Stimulated activated effector memory CD8-positive, alpha-beta T cell treated with anti-CD3 and anti-CD28 coated beads, Interleukin-12 subunit alpha, Interleukin-12 subunit beta, amount 100 ng/mL, for 72 hours (primary cell): ENCODE measurements around the gene KTI12.
"Not testable (repeated sequence)": the region's sequence is repeated elsewhere in the genome, so short reads cannot be mapped to it uniquely, and the experiment has no call there.

Experiments
- ATAC-seq: fragments of 150-1000 bp; cut with Tn5 transposase; 2 replicates; pipeline ENCODE4 v1.10.0; 2021
- DNase-seq, 2 donors: peaks; one replicate each; pipeline ENCODE4 v3.0.0; 2021 to 2022; ENCODE audit warnings: low spot score in 2 of 2
- H3K27ac Mint-ChIP-seq: one replicate; pipeline ENCODE4 v1.8.0; 2022; ENCODE audit warnings: mild to moderate bottlenecking, mixed read lengths
- H3K36me3 Mint-ChIP-seq: one replicate; pipeline ENCODE4 v1.8.0; 2022; ENCODE audit warnings: mild to moderate bottlenecking, mixed read lengths
- H3K4me1 Mint-ChIP-seq: one replicate; pipeline ENCODE4 v1.8.0; 2022; ENCODE audit warnings: mixed read lengths
- H3K4me3 Mint-ChIP-seq: one replicate; pipeline ENCODE4 v1.8.0; 2022; ENCODE audit warnings: mild to moderate bottlenecking, mixed read lengths
- H3K9me3 Mint-ChIP-seq: one replicate; pipeline ENCODE4 v1.8.0; 2022; ENCODE audit warnings: mixed read lengths

The KTI12 gene

DNA sequence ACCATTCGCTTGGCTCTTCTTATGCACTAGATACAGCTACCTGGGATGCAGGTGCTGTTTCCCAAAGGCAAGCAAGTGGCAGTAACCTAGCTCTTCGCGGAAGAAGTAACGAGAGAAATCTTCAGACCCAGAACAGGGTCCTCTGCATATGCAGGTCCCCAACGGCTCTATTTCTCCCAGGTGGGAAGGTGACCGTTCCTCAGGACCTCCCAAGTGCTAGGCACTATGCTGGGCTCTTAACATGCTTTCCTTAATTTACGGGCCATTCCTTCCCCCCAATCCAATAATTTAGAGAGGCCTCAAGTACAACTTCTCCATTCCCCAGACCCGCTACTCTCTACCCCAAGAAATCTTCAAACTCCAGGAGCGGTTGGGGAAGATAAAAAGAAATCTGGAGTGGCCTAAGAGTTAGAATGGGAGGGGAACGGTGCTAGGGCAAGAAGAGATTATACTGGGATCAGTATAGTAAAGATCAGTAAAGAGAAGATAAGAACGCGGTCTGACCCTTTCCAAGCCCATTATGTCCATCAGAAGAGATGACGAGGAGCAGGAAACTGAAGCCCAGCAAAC is 21.0 kb upstream of the KTI12 start:
- peak in 1 of 2 donors; percentile 51 for DNase-seq
- Mint-ChIP-seq H3K9me3 (no peaks in the 10 kb centered on the region), H3K4me3 (peak overlapping the region; percentile 91), H3K27ac (peak overlapping the region; percentile 97), H3K36me3 (peaks cover 52% of the 10 kb centered on the region), H3K4me1 (peaks cover 43% of the 10 kb centered on the region)
- no peak for ATAC-seq

DNA sequence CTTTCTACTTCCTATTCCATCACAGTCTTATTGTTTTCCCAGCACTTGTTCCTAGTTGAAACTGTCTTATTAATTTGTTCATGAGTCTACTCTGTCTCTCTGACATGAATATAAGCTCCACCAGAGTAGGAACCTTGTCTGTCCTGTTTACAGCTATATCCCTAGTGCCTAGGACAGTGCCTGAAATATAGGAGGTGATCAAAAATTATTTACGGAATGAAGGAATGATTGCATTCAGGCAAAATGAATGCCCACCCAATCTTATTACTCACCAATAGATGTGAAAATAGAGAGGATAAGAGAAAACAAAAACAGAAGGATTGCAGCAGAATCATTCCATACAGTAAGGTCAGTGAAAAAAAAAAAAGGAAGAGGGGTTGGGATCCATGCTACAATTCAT is 20.3 kb upstream of the KTI12 start:
- no peak for ATAC-seq
- peaks cover 39% of the 10 kb centered on the region for H3K4me1 Mint-ChIP-seq
- no peaks in the 10 kb centered on the region for H3K9me3 Mint-ChIP-seq

DNA sequence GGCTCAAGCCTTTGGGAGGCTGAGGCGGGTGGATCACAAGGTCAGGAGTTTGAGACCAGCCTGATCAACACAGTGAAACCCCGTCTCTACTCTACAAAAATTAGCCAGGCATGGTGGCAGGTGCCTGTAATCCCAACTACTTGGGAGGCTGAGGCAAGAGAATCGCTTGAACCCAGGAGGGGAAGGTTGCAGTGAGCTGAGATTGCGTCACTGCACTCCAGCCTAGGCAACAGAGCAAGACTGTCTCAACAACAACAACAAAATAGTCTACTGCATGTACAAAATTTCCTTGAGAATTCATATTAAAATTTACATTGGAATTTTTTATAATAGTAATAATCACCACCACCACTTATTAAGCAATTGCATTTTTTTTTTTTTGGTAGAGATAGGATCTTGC is 15.7 kb upstream of the KTI12 start:
- Mint-ChIP-seq H3K36me3 (peaks cover 19% of the 10 kb centered on the region), H3K4me1 (peaks cover 27% of the 10 kb centered on the region)
- not testable (repeated sequence) for H3K4me3 Mint-ChIP-seq, H3K27ac Mint-ChIP-seq, ATAC-seq, H3K9me3 Mint-ChIP-seq, DNase-seq

More for the DNA sequence above, 20.3 kb upstream of the KTI12 start:
- Mint-ChIP-seq H3K36me3 (peaks cover 45% of the 10 kb centered on the region), H3K4me3 (peak overlapping the region; percentile 91), H3K27ac (peak overlapping the region; percentile 97)
- no peak for DNase-seq

DNA sequence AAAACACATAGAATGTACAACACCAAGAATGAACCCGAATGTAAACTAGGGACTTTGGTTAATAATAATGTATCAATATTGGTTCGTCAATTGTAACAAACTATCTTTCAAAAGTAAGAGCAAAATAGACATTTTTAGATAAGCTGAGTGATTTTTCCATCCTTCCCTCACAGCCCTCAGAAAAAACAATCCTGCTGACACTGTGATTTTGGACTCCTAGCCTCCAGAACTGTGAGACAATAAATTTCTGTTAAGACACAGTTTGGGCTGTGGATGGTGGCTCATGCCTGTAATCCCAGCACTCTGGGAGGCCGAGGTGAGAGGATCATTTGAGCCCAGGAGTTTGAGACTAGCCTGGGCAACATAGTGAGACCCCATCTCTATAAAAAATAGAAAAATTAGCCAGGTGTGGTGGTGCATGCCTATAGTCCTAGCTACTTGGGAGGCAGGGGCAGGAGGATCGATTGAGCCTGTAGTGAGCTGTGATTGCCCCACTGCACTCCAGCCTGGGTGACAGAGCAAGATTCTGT is 12.1 kb upstream of the KTI12 start:
- ATAC-seq, H3K9me3 Mint-ChIP-seq, H3K27ac Mint-ChIP-seq, DNase-seq, H3K4me3 Mint-ChIP-seq: not testable (repeated sequence)
- peaks cover 16% of the 10 kb centered on the region for H3K4me1 Mint-ChIP-seq
- H3K36me3 Mint-ChIP-seq = peaks cover 24% of the 10 kb centered on the region

DNA sequence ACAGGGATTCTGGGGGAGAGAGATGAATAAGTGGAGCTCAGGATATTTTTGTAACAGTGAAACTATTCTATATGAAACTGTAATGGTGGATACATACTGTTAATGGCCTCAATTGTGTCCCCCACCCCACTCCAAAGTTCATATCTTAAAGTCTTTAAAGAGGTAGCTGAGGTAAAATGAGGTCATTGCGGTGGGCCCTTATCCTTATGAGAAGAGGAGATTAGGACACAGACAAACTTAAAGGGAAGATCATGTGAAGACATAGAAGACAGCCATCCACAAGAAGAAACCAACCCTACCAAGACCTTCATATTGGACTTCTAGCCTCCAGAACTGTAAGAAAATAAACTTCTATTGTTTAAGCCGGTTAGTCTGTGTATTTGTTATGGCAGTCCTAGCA is 11.6 kb upstream of the KTI12 start:
- peaks cover 28% of the 10 kb centered on the region for H3K36me3 Mint-ChIP-seq
- peaks cover 16% of the 10 kb centered on the region for H3K4me1 Mint-ChIP-seq
- no peak for ATAC-seq
- H3K9me3 Mint-ChIP-seq = no peaks in the 10 kb centered on the region
- H3K4me3 Mint-ChIP-seq = no peak overlapping the region
- H3K27ac Mint-ChIP-seq = no peak overlapping the region
- no peak for DNase-seq

DNA sequence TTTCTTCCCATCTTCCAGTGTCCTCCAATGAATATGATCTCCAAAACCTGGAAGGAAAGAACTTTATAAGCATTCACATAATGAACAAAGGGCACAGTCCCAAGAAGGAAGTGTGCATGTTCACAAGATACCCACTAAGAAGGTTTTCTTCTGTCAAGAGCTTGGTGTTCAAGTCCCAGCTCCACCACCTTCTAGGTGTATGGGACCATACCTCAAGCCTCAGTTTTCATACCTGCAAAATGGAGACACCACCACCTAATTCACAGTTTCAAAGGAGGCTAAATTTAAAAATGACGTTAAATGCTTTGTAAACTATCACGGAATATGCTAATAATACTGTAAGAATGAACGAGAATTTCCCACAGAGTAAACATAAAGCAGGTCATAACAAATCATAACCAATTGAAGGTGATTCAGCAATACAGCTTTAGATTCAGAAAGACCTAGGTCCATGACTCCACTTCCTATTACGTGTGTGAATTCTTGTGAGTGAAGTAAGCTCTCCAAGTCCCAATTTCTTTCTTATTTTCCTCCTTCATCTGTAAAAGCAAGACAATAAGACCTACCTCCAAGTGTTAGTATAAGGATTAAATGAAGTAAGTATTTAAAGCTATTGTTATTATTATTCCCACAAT is 8.1 kb upstream of the KTI12 start:
- Mint-ChIP-seq H3K9me3 (no peaks in the 10 kb centered on the region), H3K4me3 (no peak overlapping the region), H3K4me1 (peaks cover 11% of the 10 kb centered on the region), H3K27ac (no peak overlapping the region), H3K36me3 (peaks cover 62% of the 10 kb centered on the region)
- no peak for ATAC-seq
- DNase-seq = no peak

DNA sequence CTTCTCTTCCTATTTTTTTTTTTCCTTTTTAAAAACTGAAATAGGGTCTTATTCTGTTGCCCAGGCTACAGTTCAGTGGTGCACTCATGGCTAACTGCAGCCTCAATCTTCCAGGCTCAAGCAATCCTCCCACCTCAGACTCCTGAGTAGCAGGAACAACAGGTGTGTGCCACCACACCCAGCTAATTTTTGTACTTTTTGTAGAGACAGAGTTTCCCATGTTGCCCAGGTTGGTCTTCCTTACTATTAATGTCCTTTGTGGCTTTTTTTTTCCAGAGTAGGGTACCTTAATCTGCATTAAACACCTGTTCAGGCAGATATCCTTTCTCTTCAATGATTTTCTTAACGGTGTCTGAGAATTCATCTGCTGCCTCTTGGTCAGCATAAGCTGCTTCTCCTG is 4.3 kb upstream of the KTI12 start:
- peaks cover 70% of the 10 kb centered on the region for H3K36me3 Mint-ChIP-seq
- H3K9me3 Mint-ChIP-seq = no peaks in the 10 kb centered on the region
- no peak overlapping the region for H3K27ac Mint-ChIP-seq
- H3K4me1 Mint-ChIP-seq = no peaks in the 10 kb centered on the region
- ATAC-seq (no peak), DNase-seq (no peak)
- no peak overlapping the region for H3K4me3 Mint-ChIP-seq

DNA sequence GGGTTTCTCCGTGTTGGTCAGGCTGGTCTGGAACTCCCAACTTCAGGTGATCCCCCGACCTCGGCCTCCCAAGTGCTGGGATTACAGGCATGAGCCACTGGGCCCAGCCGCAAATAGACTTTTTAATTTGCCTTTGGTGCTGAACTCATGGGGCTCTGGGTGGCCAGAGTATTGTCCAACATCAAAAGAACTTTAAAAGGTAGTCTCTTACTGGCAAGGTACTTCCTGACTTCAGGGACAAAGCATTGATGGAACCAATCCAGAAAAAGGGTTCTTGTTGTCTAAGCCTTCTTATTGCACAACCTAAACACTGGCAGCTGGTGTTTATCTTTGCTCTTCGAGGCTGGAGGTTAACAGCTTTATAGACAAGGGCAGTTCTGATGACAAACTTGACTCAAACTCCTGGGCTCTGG is 3.8 kb upstream of the KTI12 start:
- no peaks in the 10 kb centered on the region for H3K9me3 Mint-ChIP-seq

DNA sequence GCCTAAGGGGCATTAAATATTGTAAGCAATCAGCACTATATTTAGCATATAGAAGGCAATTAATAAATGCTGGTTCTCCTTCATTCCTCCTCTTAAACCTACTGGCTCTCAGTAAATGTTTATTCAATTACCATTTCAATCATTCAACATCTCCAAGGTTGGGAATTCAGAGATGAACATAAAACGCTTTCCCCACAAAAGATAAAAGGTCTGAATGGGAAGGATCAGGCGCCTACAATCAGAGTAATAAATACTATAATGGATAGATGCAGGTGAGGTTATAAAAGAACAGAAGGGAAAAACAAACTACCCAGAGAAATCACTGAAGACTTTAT is 407 bp upstream of the KTI12 start:
- ATAC-seq = no peak
- Mint-ChIP-seq H3K27ac (peak overlapping the region; percentile 96), H3K4me1 (peaks cover 30% of the 10 kb centered on the region), H3K4me3 (peak overlapping the region; percentile 87), H3K9me3 (no peaks in the 10 kb centered on the region), H3K36me3 (peaks cover 54% of the 10 kb centered on the region)
- no peak for DNase-seq

More for the DNA sequence above, 3.8 kb upstream of the KTI12 start:
- DNase-seq (no peak), ATAC-seq (no peak)
- Mint-ChIP-seq H3K4me3 (no peak overlapping the region), H3K36me3 (peaks cover 73% of the 10 kb centered on the region), H3K27ac (no peak overlapping the region), H3K4me1 (peaks cover 2% of the 10 kb centered on the region)

DNA sequence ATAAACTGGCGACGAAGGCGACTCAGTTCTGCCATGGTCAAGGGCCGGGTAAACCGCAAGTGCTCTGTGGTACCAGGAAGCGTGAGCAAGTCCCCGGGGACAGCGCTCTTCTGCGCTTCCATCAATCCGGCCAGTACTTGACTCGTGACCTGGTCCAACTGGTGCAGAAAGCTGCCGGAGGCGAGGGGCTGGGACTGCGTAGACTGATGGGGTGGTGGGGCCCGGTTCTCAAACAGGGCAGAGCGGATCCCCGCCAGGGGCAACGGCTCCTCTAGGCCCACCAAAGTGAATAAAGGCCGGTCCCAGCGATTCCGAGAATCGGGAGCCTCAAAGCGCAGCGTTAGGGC is 852 bp downstream of the KTI12 start:
- Mint-ChIP-seq H3K9me3 (no peaks in the 10 kb centered on the region), H3K4me3 (peak overlapping the region; percentile 87), H3K4me1 (peaks cover 30% of the 10 kb centered on the region), H3K36me3 (peaks cover 49% of the 10 kb centered on the region), H3K27ac (peak overlapping the region; percentile 96)
- DNase-seq = peak; percentile 2 to 60
- peak; percentile 38 for ATAC-seq

DNA sequence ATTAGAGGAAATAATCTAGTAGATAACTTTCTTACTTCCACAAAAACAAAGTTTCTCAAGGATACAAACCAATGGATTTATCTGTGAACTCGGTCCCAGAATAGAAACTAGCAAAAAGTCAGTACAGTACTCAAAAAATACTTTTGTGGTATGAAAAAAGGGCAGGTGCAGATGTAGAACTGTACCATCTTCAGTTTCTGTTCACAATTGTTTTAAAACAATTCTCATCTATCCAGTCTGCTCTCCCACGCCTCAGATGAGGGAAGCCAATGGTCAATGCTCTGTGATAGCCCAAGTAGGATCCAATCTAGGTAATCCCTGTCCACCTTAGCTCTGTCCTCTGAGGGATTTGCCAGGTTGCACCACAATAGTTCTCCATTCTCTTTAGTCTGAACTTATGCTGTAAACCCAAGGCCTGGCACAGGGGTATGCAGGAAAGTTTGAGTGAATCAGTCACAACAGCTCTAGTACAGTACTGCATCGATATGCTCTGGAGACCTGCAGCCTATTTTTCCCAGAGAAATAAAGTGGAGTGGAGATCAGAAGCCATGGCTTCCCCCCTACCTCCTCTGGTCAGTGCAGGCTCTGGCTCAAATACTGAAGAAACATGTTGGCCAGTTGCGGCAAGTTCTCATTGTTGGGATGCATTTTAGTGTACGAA is 1.4 kb downstream of the KTI12 start:
- Mint-ChIP-seq H3K36me3 (peaks cover 47% of the 10 kb centered on the region), H3K27ac (peak overlapping the region; percentile 96), H3K4me3 (peak overlapping the region; percentile 87), H3K4me1 (peaks cover 30% of the 10 kb centered on the region), H3K9me3 (no peaks in the 10 kb centered on the region)
- DNase-seq = no peak
- ATAC-seq = no peak

DNA sequence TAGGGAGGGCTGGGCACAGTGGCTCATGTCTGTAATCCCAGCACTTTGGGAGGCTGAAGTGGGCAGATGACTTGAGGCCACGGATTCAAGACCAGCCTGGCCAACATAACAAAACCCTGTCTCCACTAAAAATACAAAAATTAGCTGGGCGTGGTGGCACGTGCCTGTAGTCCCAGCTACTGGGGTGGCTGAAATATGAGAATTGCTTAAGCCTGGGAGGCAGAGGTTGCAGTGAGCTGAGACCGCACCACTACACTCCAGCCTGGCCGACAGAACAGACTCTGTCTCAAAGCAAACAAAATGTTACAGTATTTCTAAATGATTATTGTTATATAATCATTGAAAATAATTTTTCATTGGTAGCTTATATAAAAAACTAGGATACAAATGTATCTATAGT is 4.8 kb downstream of the KTI12 start:
- H3K4me3 Mint-ChIP-seq, DNase-seq, ATAC-seq, H3K27ac Mint-ChIP-seq, H3K9me3 Mint-ChIP-seq: not testable (repeated sequence)
- peaks cover 66% of the 10 kb centered on the region for H3K36me3 Mint-ChIP-seq
- peaks cover 30% of the 10 kb centered on the region for H3K4me1 Mint-ChIP-seq

DNA sequence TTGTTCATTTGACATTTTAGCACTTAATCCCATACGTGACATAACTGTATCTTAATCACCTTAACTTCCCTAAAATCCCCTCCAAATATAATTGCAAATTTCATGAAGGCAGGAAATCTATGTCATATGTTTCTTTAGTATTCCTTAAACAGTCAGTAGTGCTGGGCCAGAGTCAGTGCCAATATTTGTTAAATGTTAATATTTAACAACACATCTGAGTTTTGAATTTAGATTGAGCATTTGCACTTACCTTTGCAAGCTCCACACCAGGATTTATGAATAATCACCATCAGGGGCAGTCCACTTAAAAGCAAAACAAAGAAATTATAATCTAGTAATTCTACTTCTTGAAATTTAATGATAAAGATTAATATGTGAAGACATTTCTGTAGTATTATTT is 5.3 kb downstream of the KTI12 start:
- H3K9me3 Mint-ChIP-seq = no peaks in the 10 kb centered on the region
- no peak for DNase-seq
- peaks cover 68% of the 10 kb centered on the region for H3K36me3 Mint-ChIP-seq
- H3K4me1 Mint-ChIP-seq = peaks cover 30% of the 10 kb centered on the region
- H3K27ac Mint-ChIP-seq = no peak overlapping the region
- no peak for ATAC-seq
- no peak overlapping the region for H3K4me3 Mint-ChIP-seq

DNA sequence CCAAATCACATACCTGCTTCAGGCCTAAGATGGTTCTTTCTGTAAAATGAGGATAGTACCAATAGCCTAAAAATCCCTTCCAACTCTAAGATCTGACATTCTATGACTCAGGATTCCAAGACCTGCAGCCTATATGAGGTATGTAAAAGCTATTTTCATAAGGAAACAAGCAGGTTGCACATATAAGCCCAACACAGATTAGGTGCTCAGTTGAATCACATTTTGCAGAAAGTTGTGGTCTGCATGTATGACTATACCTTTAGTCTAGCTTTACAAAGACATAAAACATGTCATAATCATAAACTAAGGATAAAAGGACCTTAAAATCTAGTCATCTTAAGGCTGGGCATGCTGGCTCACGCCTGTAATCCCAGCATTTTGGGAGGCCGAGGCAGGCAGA is 7.3 kb downstream of the KTI12 start:
- peaks cover 17% of the 10 kb centered on the region for H3K4me1 Mint-ChIP-seq

DNA sequence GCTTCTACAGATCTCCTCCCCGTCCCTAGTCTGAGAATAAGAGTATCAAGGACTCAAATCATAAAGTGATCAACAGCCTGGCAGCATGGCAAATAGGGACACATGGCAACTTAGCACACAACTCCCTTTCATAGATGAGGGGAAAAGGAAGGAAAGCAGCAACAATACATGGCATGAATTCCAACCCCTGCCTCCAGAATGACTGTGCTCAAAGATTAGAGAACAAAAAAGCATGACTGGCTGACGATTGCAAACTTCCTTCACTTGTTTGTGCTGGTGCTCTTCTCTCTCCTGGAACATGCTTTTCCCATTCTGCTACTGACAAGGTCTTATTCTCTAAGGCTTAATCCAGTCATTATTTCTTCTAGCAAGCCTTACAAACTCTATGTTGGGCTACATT is 11.5 kb downstream of the KTI12 start:
- Mint-ChIP-seq H3K4me3 (no peak overlapping the region), H3K9me3 (no peaks in the 10 kb centered on the region), H3K27ac (no peak overlapping the region), H3K36me3 (peaks cover 71% of the 10 kb centered on the region), H3K4me1 (peaks cover 6% of the 10 kb centered on the region)
- DNase-seq (no peak), ATAC-seq (no peak)

More for the DNA sequence above, 7.3 kb downstream of the KTI12 start:
- ATAC-seq (no peak), DNase-seq (no peak)
- H3K9me3 Mint-ChIP-seq = no peaks in the 10 kb centered on the region
- H3K36me3 Mint-ChIP-seq = peaks cover 71% of the 10 kb centered on the region
- H3K4me3 Mint-ChIP-seq = no peak overlapping the region
- no peak overlapping the region for H3K27ac Mint-ChIP-seq
